Activated T-helper 1 cell treated with anti-CD3 and anti-CD28 coated beads, Interleukin-12 subunit alpha, Interleukin-12 subunit beta, Interleukin-2, Interleukin-4 antibody, amounts not matched to agents 30 ng/mL and 10 ng/mL and 1 ng/mL, durations not matched to agents 14 hours and 24 hours and 36 hours (primary cell): ENCODE measurements around the gene HOXA4. TPM values are rescaled to one million over a fixed set of nuclear protein-coding genes. Genes with fewer than 3 reads are reported as not detected.

ENCODE experiments used
- DNase-seq: peaks from one replicate; pipeline ENCODE4 v3.0.0; 2021; ENCODE audit warnings: low spot score
- H3K27ac Mint-ChIP-seq: one replicate; pipeline ENCODE4 v1.8.0; 2021; ENCODE audit warnings: mild to moderate bottlenecking, mixed read lengths
- H3K27me3 Mint-ChIP-seq: one replicate; pipeline ENCODE4 v1.8.0; 2022; ENCODE audit warnings: mild to moderate bottlenecking, moderate library complexity, mixed read lengths; ENCODE audit not compliant: insufficient read depth
- H3K36me3 Mint-ChIP-seq: one replicate; pipeline ENCODE4 v1.8.0; 2021; ENCODE audit warnings: low read depth, mixed read lengths
- H3K4me1 Mint-ChIP-seq: one replicate; pipeline ENCODE4 v1.8.0; 2021; ENCODE audit warnings: low read depth, mixed read lengths
- H3K4me3 Mint-ChIP-seq: one replicate; pipeline ENCODE4 v1.8.0; 2021; ENCODE audit warnings: mild to moderate bottlenecking, moderate library complexity, mixed read lengths
- H3K9me3 Mint-ChIP-seq: one replicate; pipeline ENCODE4 v1.8.0; 2021; ENCODE audit warnings: mixed read lengths
- intact Hi-C: fragments of 100-400 bp; cut with micrococcal nuclease; formaldehyde crosslinking; loops from one replicate; pipeline ENCODE4 v1.15.1; 2024
- total RNA-seq: library from RNA; stranded (reverse); gene quantifications from 2 replicates; pipeline ENCODE4 v1.2.3, GENCODE V29; 2022

Gene HOXA4
- total RNA-seq, 1 donor from 2014 or later, result not detected

DNA sequence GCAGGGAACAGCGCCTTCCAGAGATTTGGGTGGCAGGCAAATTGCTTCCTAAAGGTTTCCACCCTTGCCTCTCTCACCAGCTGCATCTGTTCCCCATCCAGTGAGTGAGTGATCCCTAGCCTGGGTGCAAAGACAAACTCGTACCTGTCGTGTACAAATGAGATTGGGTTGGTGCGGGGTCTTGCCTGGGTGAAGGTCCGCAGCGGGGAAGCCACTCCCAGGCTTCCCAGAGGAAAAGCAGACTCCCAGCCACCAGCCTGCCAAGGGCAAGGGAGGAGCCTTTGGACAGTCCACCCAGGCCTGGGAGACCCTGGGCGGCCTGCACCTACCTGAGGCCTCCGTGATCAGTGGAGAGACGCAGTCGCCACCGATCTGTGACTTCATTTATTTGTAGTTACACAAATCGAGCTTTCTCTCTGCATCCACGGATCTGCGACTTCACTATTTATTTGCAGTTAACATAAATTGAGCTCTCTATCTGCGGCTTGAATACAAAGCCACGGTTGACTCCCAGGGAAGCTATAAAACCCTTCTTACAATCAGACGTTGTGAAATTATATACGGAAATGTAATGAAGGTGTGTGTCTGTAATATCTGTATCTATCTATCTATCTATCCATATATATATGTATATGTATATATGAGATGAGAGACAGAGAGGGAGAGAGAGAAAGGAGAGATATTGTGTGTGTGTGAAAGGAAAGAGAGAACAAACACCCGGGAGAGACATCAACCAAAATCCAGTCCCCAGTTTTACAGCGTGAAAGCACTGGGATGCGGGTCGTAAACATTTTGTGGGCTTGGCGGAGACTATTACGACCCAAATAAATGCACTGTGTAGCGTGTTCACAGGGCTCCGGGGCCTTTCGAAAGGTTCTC lies 28.9 kb upstream of the HOXA4 start:
- DNase-seq, result no peak
- intact Hi-C loops, result loop anchor here (2.0 kb wide), 4 partner anchors 25 to 1299 kb away; partner anchors contain the start of gene HOXA11
- Mint-ChIP-seq H3K4me1 (peaks cover 15% of the 10 kb centered on the region), H3K27me3 (peaks cover 82% of the 10 kb centered on the region), H3K36me3 (no peaks in the 10 kb centered on the region), H3K9me3 (no peaks in the 10 kb centered on the region), H3K27ac (no peak overlapping the region), H3K4me3 (peak overlapping the region; percentile 63)

DNA sequence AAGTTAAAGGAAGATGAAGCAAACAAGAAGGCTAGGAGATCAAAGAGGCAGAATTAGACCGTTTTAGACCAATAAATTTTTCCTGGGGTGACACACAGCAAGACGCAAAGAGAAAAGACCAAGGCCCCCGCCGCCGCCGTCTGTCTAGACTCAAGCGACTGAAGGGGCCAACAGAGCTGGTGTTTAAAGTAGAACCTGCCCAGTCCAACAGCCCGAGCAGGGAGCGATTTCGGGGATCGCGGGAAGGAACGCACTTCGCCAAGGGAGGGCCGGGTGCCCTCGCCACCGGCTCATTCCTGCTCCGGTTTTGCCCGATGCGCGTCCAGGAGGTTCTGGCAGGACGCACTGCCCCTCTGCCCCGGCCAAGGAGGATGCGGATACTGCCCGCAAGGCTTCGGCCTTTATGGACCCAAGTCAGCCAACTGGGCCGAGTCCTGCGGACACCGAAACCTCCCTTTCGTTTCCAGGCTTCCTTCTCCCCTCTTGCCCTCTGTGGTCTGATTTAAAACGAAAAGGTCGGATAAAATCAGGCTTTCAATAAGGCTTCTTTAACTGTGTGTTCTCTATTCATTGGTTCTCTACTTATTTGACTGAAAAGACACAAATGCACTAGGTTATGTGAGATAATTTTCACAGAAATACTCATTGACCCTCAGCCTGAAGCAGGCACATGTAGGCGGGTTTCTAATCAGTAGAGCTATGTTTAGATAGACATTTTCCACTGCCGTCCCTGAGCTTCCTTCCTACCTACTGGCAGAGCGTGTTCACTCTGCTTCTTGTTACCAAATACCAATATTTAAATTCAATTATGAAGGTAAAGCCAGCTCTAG lies 28.1 kb upstream of the HOXA4 start:
- Mint-ChIP-seq H3K9me3 (no peaks in the 10 kb centered on the region), H3K4me3 (no peak overlapping the region), H3K4me1 (peaks cover 17% of the 10 kb centered on the region), H3K36me3 (no peaks in the 10 kb centered on the region), H3K27me3 (peaks cover 83% of the 10 kb centered on the region), H3K27ac (peak overlapping the region; percentile 61)
- DNase-seq, result no peak
- intact Hi-C loops, result loop anchor here (2.0 kb wide), 1 partner anchor 26 kb away; the partner anchor contains the start of gene HOXA11

DNA sequence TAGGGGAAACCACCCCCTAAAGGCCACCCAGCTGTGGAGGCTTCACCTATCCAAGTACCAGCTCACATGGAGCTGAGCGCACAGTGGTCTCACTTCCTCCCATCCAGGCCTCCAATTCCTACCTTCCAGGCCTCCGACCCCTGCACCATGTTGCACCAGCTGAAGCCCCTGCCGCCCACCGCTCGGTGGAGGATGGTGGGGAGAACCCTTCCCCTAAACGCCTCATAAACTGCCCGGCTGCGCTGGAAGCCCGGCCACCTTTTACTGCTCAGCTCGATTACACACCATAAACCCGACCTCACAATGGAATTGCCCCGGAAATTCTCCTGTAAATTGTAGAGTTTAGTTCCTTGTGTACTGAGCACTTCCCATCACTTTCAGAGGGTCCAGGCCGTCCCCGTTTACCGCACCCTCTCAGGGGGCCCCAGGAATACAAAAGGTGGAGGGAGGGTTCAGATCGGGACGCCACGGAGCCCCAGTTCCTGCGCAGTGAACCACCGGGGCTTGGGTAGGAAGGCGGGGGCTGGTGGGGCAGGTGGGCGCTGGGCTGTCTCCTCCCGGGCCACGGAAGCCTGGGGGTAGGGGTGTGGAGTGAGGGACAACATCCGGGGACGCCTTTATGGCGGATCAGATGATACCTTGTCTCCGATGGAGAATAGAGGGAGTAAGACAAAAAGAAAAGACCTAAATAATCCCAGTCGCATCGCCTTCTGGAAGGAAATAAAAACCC lies 27.3 kb upstream of the HOXA4 start:
- Mint-ChIP-seq H3K36me3 (no peaks in the 10 kb centered on the region), H3K4me1 (peaks cover 17% of the 10 kb centered on the region), H3K9me3 (no peaks in the 10 kb centered on the region), H3K27ac (peak overlapping the region; percentile 73), H3K4me3 (no peak overlapping the region), H3K27me3 (peaks cover 82% of the 10 kb centered on the region)
- intact Hi-C loops, result loop anchor here (2.0 kb wide), 2 partner anchors 15 to 27 kb away; partner anchors contain the start of gene HOXA11
- no peak for DNase-seq

DNA sequence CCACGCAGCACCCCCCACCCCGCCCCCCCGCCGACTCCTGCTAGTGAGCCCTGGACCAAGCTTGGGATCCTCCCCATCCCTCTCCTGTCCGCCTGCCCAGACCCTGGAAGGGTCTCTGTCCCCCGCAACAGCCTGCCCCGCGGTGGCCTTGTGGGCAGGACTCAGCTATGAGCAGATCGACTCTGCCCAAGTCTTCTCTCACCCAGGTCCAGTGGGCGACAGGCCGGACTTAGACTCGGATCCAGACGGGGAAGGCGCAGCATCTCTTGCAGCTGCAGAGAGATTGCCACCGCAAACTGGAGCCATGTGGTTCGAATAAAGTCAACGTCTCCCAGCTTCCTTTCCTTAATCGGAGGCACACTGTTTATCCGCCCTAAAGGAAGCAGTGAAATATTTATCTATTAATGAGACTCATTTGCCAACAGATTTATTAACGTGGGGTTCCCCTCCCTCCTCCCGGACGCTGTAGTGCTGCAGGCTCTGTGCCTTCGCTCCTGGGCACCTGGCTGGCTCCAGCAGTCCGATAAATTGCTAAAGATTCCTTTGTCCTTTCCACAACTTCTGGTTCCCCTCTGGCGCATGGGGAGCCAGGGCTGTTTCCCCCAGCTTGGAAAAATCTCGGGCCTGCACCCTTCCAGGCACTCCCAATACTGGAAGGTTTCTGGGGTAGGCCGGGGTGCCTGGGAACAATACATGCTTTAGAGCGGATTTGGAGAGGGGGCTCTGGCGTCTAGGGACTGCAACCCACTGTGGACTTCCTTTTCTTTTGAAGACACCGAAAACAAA lies 26.6 kb upstream of the HOXA4 start:
- DNase-seq, result no peak
- Mint-ChIP-seq H3K4me1 (peaks cover 17% of the 10 kb centered on the region), H3K27me3 (peaks cover 80% of the 10 kb centered on the region), H3K27ac (peak overlapping the region; percentile 81), H3K4me3 (no peak overlapping the region), H3K9me3 (no peaks in the 10 kb centered on the region), H3K36me3 (no peaks in the 10 kb centered on the region)
- intact Hi-C loops, result loop anchor here (2.0 kb wide), 1 partner anchor 16 kb away; no protein-coding TSS in a partner anchor

DNA sequence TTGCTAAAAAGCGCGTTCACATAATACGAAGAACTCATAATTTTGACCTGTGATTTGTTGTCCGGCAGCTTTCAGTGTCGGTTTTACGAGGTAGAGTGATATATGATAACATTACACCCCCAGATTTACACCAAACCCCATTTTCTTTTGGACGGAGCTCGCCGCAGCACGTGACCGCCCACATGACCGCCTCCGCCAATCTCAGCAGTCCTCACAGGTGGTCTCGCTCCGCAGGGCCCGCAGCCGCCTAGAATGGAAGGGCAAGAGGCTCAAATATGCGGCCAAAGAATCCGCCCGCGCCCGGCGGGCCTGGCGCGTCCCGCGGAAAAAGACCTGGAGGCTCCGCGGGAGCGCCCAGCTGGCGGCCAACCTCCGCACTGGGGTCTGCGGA lies 25.9 kb upstream of the HOXA4 start, which contains the start of gene HOXA7:
TSS of gene HOXA7 (minus strand) at position 168 of the 391 bp plus-strand sequence. CDS start at position 38, 130 bp downstream.
- Mint-ChIP-seq H3K27ac (peak within 1 kb of the TSS; percentile 81), H3K4me3 (peak within 1 kb of the TSS; percentile 54), H3K4me1 (peaks cover 20% of the 10 kb centered on the region), H3K27me3 (peaks cover 80% of the 10 kb centered on the region), H3K36me3 (no peaks in the 10 kb centered on the region), H3K9me3 (no peaks in the 10 kb centered on the region)
- intact Hi-C loops, result loop anchor here (2.0 kb wide), 1 partner anchor 16 kb away; no protein-coding TSS in a partner anchor
- no peak for DNase-seq

DNA sequence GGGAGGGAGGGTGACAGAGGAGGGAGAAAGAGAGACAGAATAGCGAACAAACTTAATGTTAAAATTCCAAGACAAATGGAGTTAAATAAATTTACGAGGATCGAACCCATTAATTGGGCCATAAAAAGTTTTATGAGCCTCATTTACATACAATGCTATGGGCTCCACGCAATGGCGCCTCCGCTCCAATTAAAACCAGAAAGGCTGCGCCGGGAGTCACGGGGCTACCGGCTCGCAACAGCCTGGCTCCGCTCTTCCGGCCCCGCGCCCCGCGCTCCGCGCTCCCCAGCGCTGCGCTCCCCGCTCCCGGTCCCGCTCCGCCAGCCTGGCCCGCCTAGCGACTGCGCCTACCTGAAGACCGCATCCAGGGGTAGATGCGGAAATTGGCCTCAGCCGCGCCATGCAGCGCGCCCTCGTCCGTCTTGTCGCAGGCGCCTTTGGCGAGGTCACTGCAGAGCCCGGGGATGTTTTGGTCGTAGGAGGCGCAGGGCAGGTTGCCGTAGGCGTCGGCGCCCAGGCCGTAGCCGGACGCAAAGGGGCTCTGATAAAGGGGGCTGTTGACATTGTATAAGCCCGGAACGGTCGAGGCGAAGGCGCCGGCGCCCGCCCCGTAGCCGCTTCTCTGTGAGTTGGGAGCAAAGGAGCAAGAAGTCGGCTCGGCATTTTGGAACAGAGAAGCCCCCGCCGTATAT lies 25.4 kb upstream of the HOXA4 start:
- intact Hi-C loops, result loop anchor here (2.0 kb wide), 1 partner anchor 17 kb away; no protein-coding TSS in a partner anchor
- Mint-ChIP-seq H3K9me3 (no peaks in the 10 kb centered on the region), H3K4me3 (no peak overlapping the region), H3K36me3 (no peaks in the 10 kb centered on the region), H3K27ac (no peak overlapping the region), H3K27me3 (peaks cover 81% of the 10 kb centered on the region), H3K4me1 (peaks cover 26% of the 10 kb centered on the region)
- no peak for DNase-seq

DNA sequence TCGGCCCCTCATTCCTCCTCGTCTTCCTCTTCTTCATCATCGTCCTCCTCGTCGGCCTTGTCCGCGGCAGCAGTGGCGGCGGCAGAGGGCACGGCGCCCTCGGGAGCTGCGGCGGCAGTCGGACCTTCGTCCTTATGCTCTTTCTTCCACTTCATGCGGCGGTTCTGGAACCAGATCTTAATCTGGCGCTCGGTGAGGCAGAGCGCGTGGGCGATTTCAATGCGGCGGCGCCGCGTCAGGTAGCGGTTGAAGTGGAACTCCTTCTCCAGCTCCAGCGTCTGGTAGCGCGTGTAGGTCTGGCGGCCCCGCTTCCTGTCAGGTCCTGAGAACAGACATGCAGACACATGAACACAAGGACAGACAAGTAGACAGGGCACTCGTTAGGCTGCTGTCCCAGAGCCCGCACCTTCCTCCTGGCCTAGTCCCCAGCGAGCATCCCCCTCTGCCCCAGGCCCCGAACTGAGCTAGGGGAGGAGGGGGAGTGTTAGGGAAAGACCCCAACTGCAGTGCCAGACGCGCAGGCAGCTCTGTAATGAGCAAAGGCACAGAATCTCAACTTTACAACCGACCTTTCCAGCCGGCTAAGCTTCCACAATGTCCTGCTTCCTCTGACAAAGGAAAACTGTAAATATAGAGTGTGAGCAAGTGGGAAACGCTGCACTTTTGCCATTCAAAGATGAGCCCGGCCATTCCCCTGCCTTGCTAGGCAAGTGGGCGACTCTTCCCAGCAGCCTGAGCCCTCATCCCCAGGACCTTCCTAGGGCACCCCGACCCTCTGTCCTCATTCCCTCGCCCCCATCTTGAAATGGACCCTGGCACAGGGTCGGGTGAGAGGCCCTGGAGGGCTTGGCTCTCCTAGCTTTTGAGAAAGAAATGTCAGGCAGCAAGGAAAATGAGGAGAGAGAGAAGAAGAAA lies 24.6 kb upstream of the HOXA4 start:
- Mint-ChIP-seq H3K27ac (peak overlapping the region; percentile 68), H3K9me3 (no peaks in the 10 kb centered on the region), H3K4me1 (peaks cover 25% of the 10 kb centered on the region), H3K27me3 (peaks cover 84% of the 10 kb centered on the region), H3K4me3 (peak overlapping the region; percentile 54), H3K36me3 (no peaks in the 10 kb centered on the region)
- DNase-seq, result no peak
- intact Hi-C loops, result loop anchor here (5.0 kb wide), 1 partner anchor 58 kb away; the partner anchor contains the start of gene HOXA1

DNA sequence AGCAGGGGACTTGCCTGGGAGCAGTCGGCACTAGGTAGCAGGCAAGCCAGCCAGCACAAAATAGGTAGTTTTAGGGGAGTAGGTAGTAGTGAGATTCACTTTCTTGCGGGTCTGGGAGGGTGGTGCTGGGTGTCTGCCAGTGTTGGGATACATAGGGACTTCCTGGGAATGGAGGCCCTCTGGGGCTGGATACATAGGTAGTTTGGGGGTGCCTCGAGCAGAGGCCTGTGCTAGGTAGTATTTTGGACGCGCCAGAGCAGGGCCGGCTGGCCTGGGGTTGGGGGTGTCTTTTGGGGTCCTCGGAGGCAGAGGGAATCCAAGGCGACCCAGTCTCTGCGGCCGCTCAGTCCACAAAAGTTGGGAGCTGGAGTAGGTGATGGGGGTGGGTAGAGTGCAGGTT lies 23.8 kb upstream of the HOXA4 start:
- peaks cover 85% of the 10 kb centered on the region for H3K27me3 Mint-ChIP-seq
- H3K27ac Mint-ChIP-seq, result no peak overlapping the region
- DNase-seq, result no peak
- no peaks in the 10 kb centered on the region for H3K9me3 Mint-ChIP-seq
- intact Hi-C loops, result loop anchor here (5.0 kb wide), 1 partner anchor 57 kb away; the partner anchor contains the start of gene HOXA1
- H3K4me3 Mint-ChIP-seq, result no peak overlapping the region
- no peaks in the 10 kb centered on the region for H3K36me3 Mint-ChIP-seq
- peaks cover 18% of the 10 kb centered on the region for H3K4me1 Mint-ChIP-seq

DNA sequence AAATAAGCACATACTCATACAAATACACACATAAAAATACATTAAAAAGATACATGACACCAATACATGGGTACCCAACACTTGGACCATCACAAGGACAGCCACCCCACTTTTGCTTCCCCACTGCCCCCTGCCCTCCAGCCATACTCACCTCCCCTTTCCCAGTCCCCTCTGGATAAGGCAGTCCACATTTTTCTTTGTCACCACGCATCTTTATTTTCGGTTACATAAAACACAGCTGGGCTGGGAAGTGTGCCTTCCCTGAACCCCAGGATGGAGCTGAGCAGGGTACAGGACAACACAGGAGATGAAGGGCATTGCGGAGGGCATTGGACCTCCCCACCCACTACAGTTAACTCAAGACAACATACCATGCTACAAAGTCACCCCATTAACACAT lies 23.0 kb upstream of the HOXA4 start:
- H3K27me3 Mint-ChIP-seq, result peaks cover 85% of the 10 kb centered on the region
- H3K4me3 Mint-ChIP-seq, result no peak overlapping the region
- no peaks in the 10 kb centered on the region for H3K9me3 Mint-ChIP-seq
- no peak overlapping the region for H3K27ac Mint-ChIP-seq
- H3K36me3 Mint-ChIP-seq, result no peaks in the 10 kb centered on the region
- no peak for DNase-seq
- intact Hi-C loops, result loop anchor here (1.0 to 5.0 kb wide), 2 partner anchors 8 to 56 kb away; partner anchors contain the start of gene HOXA1
- peaks cover 18% of the 10 kb centered on the region for H3K4me1 Mint-ChIP-seq

DNA sequence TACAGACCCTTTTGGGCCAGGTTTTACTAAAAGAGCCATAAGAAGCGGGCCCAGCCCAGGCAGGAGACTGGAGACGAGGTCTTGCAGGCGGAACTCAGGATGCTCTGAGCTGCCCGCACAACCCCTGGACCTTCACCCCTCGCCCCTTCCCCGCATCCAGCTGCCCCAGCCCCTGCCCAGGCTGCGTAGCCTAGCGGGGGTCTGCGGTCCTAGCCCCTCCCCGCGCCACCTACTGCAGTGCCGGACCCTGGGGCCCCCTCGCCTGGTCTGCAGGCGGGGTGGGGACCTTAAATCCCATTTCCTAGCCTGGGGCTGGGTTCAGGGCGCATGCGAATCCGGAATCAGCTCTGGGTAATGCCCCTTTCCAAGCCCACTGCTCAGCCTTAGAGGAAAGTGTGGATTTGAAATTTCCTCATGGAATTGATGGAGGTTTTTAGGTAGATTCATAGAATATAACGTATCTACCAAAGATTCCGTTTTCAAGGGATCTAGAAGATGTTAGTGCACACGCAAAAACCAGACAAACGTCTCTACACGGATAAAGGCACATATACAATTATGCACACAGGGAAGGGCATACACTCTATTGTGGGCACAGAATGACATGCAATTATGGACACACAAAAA lies 22.4 kb upstream of the HOXA4 start:
- Mint-ChIP-seq H3K27me3 (peaks cover 86% of the 10 kb centered on the region), H3K4me1 (peaks cover 18% of the 10 kb centered on the region), H3K4me3 (no peak overlapping the region), H3K9me3 (no peaks in the 10 kb centered on the region), H3K27ac (no peak overlapping the region), H3K36me3 (no peaks in the 10 kb centered on the region)
- intact Hi-C loops, result loop anchor here (1.0 to 5.0 kb wide), 3 partner anchors 8 to 56 kb away; partner anchors contain the start of genes HOXA1 and HOXA11
- DNase-seq, result no peak
